Subcutaneous adipose tissue (tissue), 4 donors: ENCODE measurements around the gene FCGR1A. TPM values are rescaled to one million over a fixed set of nuclear protein-coding genes. Genes with fewer than 3 reads are reported as not detected.
"Not testable (repeated sequence)": the region's sequence is repeated elsewhere in the genome, so short reads cannot be mapped to it uniquely, and the experiment has no call there.

Experiments used
- CTCF ChIP-seq: fragments of 450-650 bp; IDR thresholded peaks from one replicate; pipeline ENCODE4 v1.5.1; 2016; ENCODE audit warnings: low read depth, mild to moderate bottlenecking, control low read depth, antibody characterized with exemption, moderate library complexity
- total RNA-seq, 4 donors: library from RNA; depleted of rRNA; stranded (reverse); fragments of >200 nt; gene quantifications; one replicate each; pipeline ENCODE4 v1.1.0, GENCODE V29; 2016

FCGR1A gene
- total RNA-seq, result 10 to 100 TPM in 1 of 4 donors, 1 to 10 TPM in 1, not detected in 2; 3.7 to 24.3 TPM

- TF ChIP-seq CTCF, result not testable (repeated sequence)
Measured at GRCh38 chr1:149782600-149782999, at the start of gene FCGR1A. TSS of gene FCGR1A (plus strand) at chr1:149782694. CDS start at chr1:149782744, 50 bp downstream.

Other genes starting within 250 kb of the FCGR1A start
- not detected for gene PPIAL4C, start 198.8 kb upstream of the FCGR1A start, total RNA-seq
- gene BOLA1, start 116.9 kb downstream of the FCGR1A start, total RNA-seq, result 10 to 100 TPM; 19.7 to 31.6 (median 23.0) TPM
- gene SV2A, start 135.2 kb downstream of the FCGR1A start, total RNA-seq, result under 1 TPM in 3 of 4 donors, not detected in 1; 0.19 to 0.51 (median 0.22) TPM
- 10 to 100 TPM in 1 of 4 donors, 1 to 10 TPM in 3; 6.4 to 20.5 (median 7.8) TPM for gene SF3B4, start 145.1 kb downstream of the FCGR1A start, total RNA-seq
- gene MTMR11, start 154.2 kb downstream of the FCGR1A start, total RNA-seq, result 10 to 100 TPM in 1 of 4 donors, 1 to 10 TPM in 3; 2.1 to 13.6 (median 3.7) TPM
- gene OTUD7B, start 228.0 kb downstream of the FCGR1A start, total RNA-seq, result 10 to 100 TPM; 16.0 to 41.4 (median 30.0) TPM